Gastroesophageal sphincter (tissue), 3 donors: Measurements from ENCODE around the gene NEUROG2.

Experiments
- POLR2A ChIP-seq, 2 donors: fragments of 450-650 bp; IDR thresholded peaks; one replicate each; pipeline ENCODE4 v1.6.1; 2017; ENCODE audit warnings: antibody characterized with exemption in 2 of 2, mild to moderate bottlenecking in 2 of 2, moderate library complexity in 1 of 2
- POLR2AphosphoS5 ChIP-seq: sonication (generic); formaldehyde crosslinking; IDR thresholded peaks from one replicate; pipeline ENCODE4 v1.6.1; 2017; ENCODE audit warnings: antibody characterized with exemption
- TF ChIP-seq, protein P1 (sequence below), 4 experiments: fragments of 200-600 bp in 2 of 4; fragments of 450-650 bp in 2 of 4; sonication (generic) in 1 of 4; IDR thresholded peaks; one replicate each; pipeline ENCODE4 v1.5.1; 2017 to 2019; ENCODE audit warnings: antibody characterized with exemption in 4 of 4, mild to moderate bottlenecking in 2 of 4, moderate library complexity in 2 of 4

GRCh38 chr4:112515198-112516065 is 548 bp downstream of the NEUROG2 start:
- TF ChIP-seq, protein P1, sequence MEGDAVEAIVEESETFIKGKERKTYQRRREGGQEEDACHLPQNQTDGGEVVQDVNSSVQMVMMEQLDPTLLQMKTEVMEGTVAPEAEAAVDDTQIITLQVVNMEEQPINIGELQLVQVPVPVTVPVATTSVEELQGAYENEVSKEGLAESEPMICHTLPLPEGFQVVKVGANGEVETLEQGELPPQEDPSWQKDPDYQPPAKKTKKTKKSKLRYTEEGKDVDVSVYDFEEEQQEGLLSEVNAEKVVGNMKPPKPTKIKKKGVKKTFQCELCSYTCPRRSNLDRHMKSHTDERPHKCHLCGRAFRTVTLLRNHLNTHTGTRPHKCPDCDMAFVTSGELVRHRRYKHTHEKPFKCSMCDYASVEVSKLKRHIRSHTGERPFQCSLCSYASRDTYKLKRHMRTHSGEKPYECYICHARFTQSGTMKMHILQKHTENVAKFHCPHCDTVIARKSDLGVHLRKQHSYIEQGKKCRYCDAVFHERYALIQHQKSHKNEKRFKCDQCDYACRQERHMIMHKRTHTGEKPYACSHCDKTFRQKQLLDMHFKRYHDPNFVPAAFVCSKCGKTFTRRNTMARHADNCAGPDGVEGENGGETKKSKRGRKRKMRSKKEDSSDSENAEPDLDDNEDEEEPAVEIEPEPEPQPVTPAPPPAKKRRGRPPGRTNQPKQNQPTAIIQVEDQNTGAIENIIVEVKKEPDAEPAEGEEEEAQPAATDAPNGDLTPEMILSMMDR (IDR thresholded peaks at IDR 0.05), result no peak
- TF ChIP-seq POLR2AphosphoS5 (no peak), POLR2A (IDR thresholded peaks at IDR 0.05) (no peak)
